GM18868 (cell line): Measurements from ENCODE around the gene OMA1.
A peak's percentile ranks its signal among the peaks of the same experiment; 100 is the strongest.

ENCODE experiments used
- ATAC-seq: cut with Tn5 transposase; IDR thresholded peaks from one replicate; pipeline ENCODE4 v1.9.1; 2021; ENCODE audit warnings: mild to moderate bottlenecking, moderate library complexity; ENCODE audit not compliant: unreplicated experiment

OMA1 gene

DNA sequence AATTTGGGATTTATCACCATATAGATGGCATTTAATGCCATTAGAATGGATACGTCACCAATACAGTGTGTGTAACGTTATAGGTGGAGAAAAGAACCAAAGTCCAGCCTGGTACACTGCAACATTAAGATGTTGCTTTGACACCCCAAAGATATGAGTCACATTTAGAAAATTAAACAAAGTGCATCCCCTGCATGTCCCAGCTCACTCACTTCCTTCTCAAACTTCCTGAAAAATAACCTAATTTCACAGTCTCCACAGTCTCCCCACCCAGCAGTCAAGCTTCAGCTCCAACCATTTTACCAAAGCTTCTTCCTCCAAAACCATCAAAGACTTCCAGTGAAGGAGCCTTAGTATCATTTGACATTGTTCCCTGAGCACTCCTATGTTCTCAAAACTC is 111.9 kb downstream of the OMA1 start:
- no peak for ATAC-seq

DNA sequence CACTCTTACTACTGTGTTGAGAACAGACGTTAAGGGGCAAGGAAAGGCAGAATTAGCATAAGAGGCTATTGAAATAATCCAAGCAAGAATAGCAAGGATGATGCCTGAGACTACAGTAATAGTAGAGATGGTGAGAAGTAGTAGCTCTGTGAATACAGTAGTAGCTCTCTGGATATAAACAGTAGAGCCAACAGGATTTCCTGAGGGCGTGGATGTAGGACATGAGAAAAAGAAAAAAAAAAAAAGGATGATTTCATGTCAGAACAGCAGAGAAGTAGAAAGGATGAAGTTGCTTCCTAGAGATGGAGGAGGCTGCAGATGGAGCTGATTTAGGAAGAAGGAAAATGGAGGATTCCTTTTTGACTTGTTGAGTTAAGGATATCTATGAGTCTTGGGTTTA is 112.3 kb downstream of the OMA1 start:
- ATAC-seq = no peak

DNA sequence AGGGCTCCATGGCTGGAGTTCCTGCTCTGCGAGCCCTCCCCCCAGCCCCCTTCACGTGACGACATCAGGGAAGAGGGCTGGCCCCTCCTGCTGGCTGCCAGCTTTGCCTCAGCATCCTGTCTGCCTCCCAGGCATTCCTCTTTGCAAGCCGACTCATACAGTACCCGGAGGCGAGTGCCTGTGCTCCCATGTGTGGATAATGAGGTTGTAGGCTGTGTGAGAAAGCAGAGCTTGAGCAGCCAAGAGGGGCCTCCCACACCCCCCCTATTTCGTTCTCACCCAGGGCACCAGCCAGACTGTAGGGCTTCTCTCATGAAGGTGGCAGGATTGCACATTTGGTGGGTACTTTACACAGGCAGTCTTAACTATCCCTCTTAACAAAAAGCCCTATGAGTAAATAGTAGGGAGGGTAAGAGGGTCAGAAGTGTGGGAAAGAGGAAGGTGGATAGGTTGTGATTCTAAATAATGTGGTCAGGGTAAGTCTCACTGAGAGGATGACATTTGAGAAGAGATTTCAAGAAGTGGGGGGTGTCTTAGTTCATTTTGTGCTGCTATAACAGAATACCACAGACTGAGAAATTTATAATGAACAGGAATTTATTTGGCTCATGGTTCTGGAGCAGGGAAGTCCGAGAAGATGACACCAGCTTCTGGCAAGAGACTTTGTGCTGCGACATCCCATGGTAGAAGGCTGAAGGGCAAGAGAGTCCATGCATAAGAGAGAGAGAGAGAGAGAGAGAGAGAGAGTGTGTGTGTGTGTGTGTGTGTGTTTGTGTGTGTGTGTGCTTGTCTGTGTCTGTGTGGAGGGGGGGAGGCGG is 113.5 kb downstream of the OMA1 start:
- ATAC-seq = peak; percentile 80

DNA sequence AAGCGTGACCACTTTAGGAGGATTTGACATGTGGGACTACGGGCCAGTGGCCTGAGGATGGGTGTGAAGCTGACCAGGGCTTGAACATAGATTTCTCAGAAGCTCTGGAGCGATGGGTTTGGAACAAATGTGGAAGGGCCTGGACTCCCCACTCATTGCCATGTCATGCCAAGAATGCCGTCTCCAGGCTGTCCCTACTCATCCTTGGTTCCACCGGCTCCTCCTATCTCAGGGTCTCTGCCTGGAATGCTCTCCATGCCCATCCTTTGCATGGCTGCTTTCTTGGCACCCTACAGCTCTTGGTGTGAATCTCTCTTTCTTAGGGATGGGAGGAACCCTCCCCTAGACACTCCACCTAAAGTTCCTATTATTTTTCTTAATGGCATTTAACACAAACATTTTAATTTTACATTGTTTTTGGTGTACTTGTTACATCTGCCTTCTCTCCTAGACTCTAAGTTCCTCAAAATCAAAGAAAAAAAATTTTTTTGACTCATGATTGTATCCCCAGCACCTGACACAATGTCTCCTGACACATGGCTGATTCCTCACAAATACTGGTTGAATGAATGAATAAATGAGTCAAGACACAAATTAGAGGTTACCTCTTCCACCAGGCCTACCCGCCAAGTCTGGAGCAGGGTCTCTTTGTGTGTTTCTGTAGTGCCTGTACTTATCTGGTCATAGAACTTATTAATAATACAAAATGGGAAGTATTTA is 114.5 kb downstream of the OMA1 start:
- ATAC-seq = no peak
